ENCODE results near the gene MAP4K4.

The MAP4K4 gene

GRCh38 chr2:101801496-101801895, 104.0 kb downstream of the MAP4K4 start:
- TF ChIP-seq JUND (IDR thresholded peaks at IDR 0.05; ENCODE audit: low read depth), result no peak
- in situ Hi-C loops (cut with HindIII; ENCODE audit: low pct_unique_long_range_greater_than_20kb, low sequenced_read_pairs), result no loop called here
- DNase-seq (ENCODE audit: low read depth in 1 of 2, low spot score in 1 of 2), result no peak

- TF ChIP-seq JUND (IDR thresholded peaks at IDR 0.05; ENCODE audit: low read depth), result no peak
- peak in 1 of 2 experiments; percentile 11 for DNase-seq (ENCODE audit: low read depth in 1 of 2, low spot score in 1 of 2)
- in situ Hi-C loops (cut with HindIII; ENCODE audit: low pct_unique_long_range_greater_than_20kb, low sequenced_read_pairs), result no loop called here
These were observed 104.8 kb downstream of the MAP4K4 start for GRCh38 chr2:101802329-101802728.

GRCh38 chr2:101803128-101803527, 105.6 kb downstream of the MAP4K4 start:
- DNase-seq (ENCODE audit: low read depth in 1 of 2, low spot score in 1 of 2), result no peak
- in situ Hi-C loops (cut with HindIII; ENCODE audit: low pct_unique_long_range_greater_than_20kb, low sequenced_read_pairs), result no loop called here

GRCh38 chr2:101803945-101804696, 106.6 kb downstream of the MAP4K4 start:
- DNase-seq (ENCODE audit: low read depth in 1 of 2, low spot score in 1 of 2), result no peak
- in situ Hi-C loops (cut with HindIII; ENCODE audit: low pct_unique_long_range_greater_than_20kb, low sequenced_read_pairs), result no loop called here
- no peak for TF ChIP-seq JUND (IDR thresholded peaks at IDR 0.05; ENCODE audit: low read depth)

More at GRCh38 chr2:101803128-101803527, 105.6 kb downstream of the MAP4K4 start:
- TF ChIP-seq JUND (IDR thresholded peaks at IDR 0.05; ENCODE audit: low read depth), result no peak

- no peak for TF ChIP-seq JUND (IDR thresholded peaks at IDR 0.05; ENCODE audit: low read depth)
- no peak for DNase-seq (ENCODE audit: low read depth in 1 of 2, low spot score in 1 of 2)
- in situ Hi-C loops (cut with HindIII; ENCODE audit: low pct_unique_long_range_greater_than_20kb, low sequenced_read_pairs), result no loop called here
These were observed 107.9 kb downstream of the MAP4K4 start for GRCh38 chr2:101805152-101806088.

GRCh38 chr2:101806123-101806522, 108.6 kb downstream of the MAP4K4 start:
- in situ Hi-C loops (cut with HindIII; ENCODE audit: low pct_unique_long_range_greater_than_20kb, low sequenced_read_pairs), result no loop called here
- TF ChIP-seq JUND (IDR thresholded peaks at IDR 0.05; ENCODE audit: low read depth), result no peak
- no peak for DNase-seq (ENCODE audit: low read depth in 1 of 2, low spot score in 1 of 2)

- DNase-seq (ENCODE audit: low read depth in 1 of 2, low spot score in 1 of 2), result no peak
- no peak for TF ChIP-seq JUND (IDR thresholded peaks at IDR 0.05; ENCODE audit: low read depth)
- in situ Hi-C loops (cut with HindIII; ENCODE audit: low pct_unique_long_range_greater_than_20kb, low sequenced_read_pairs), result no loop called here
These were observed 109.2 kb downstream of the MAP4K4 start for GRCh38 chr2:101806701-101807100.

GRCh38 chr2:101807242-101807641, 109.7 kb downstream of the MAP4K4 start:
- no peak for TF ChIP-seq JUND (IDR thresholded peaks at IDR 0.05; ENCODE audit: low read depth)
- DNase-seq (ENCODE audit: low read depth in 1 of 2, low spot score in 1 of 2), result no peak
- in situ Hi-C loops (cut with HindIII; ENCODE audit: low pct_unique_long_range_greater_than_20kb, low sequenced_read_pairs), result no loop called here

- in situ Hi-C loops (cut with HindIII; ENCODE audit: low pct_unique_long_range_greater_than_20kb, low sequenced_read_pairs), result no loop called here
- DNase-seq (ENCODE audit: low read depth in 1 of 2, low spot score in 1 of 2), result no peak
- no peak for TF ChIP-seq JUND (IDR thresholded peaks at IDR 0.05; ENCODE audit: low read depth)
These were observed 110.6 kb downstream of the MAP4K4 start for GRCh38 chr2:101808006-101808562.

GRCh38 chr2:101809698-101810097, 112.2 kb downstream of the MAP4K4 start:
- DNase-seq (ENCODE audit: low read depth in 1 of 2, low spot score in 1 of 2), result no peak
- in situ Hi-C loops (cut with HindIII; ENCODE audit: low pct_unique_long_range_greater_than_20kb, low sequenced_read_pairs), result no loop called here
- TF ChIP-seq JUND (IDR thresholded peaks at IDR 0.05; ENCODE audit: low read depth), result no peak

GRCh38 chr2:101811226-101812015, 113.9 kb downstream of the MAP4K4 start:
- DNase-seq (ENCODE audit: low read depth in 1 of 2, low spot score in 1 of 2), result no peak
- in situ Hi-C loops (cut with HindIII; ENCODE audit: low pct_unique_long_range_greater_than_20kb, low sequenced_read_pairs), result no loop called here
- no peak for TF ChIP-seq JUND (IDR thresholded peaks at IDR 0.05; ENCODE audit: low read depth)

- TF ChIP-seq JUND (IDR thresholded peaks at IDR 0.05; ENCODE audit: low read depth), result no peak
- DNase-seq (ENCODE audit: low read depth in 1 of 2, low spot score in 1 of 2), result no peak
- in situ Hi-C loops (cut with HindIII; ENCODE audit: low pct_unique_long_range_greater_than_20kb, low sequenced_read_pairs), result no loop called here
These were observed 114.7 kb downstream of the MAP4K4 start for GRCh38 chr2:101812226-101812625.

Data from T47D (cell line).